OCI-LY7 (cell line): ENCODE results near the gene CKM. TPM values are rescaled to one million over a fixed set of nuclear protein-coding genes. Genes with fewer than 3 reads are reported as not detected.

Experiments used
- BruUV-seq: library from RNA; stranded (reverse); fragments of 400-500 nt; replicated peaks from 2 replicates; lab custom pipeline; 2021; lab: Mats Ljungman, UMichigan
- CTCF ChIA-PET: fragments of 300-600 bp; sonication (Branson Sonifier 250); formaldehyde crosslinking; loops from one replicate; lab custom pipeline; 2022; ENCODE audit warnings: antibody characterized with exemption; ENCODE audit not compliant: unreplicated experiment; lab: Charles Lee
- POLR2A ChIA-PET: fragments of 300-600 bp; sonication (Branson Sonifier 250); formaldehyde crosslinking; loops from one replicate; lab custom pipeline; 2022; ENCODE audit warnings: antibody characterized with exemption; lab: Charles Lee
- DNase-seq: peaks from one replicate; pipeline ENCODE4 v3.0.0-alpha.2; 2015; ENCODE audit warnings: low spot score
- H2AFZ ChIP-seq: fragments of 200-600 bp; sonication (generic), shearing (Covaris generic); 2 replicates; pipeline ENCODE4 v1.6.1; 2014; ENCODE audit warnings: mild to moderate bottlenecking, antibody characterized with exemption, low read length, moderate library complexity
- H3K27ac ChIP-seq: fragments of 200-600 bp; sonication (generic); 2 replicates; pipeline ENCODE4 v1.5.1; 2014; ENCODE audit warnings: mixed run types, low read depth, mild to moderate bottlenecking, moderate library complexity, low read length, inconsistent platforms; ENCODE audit not compliant: poor library complexity, severe bottlenecking
- H3K36me3 ChIP-seq: fragments of 200-600 bp; sonication (generic); 2 replicates; pipeline ENCODE4 v1.6.1; 2014; ENCODE audit warnings: mild to moderate bottlenecking, antibody characterized with exemption, low read length, moderate library complexity, mixed read lengths; ENCODE audit not compliant: insufficient read depth
- H3K4me1 ChIP-seq: fragments of 200-600 bp; sonication (generic); 2 replicates; pipeline ENCODE4 v1.5.1; 2014; ENCODE audit warnings: mild to moderate bottlenecking, low read length; ENCODE audit not compliant: insufficient read depth, poor library complexity, severe bottlenecking
- H3K4me2 ChIP-seq: fragments of 200-600 bp; sonication (generic); 2 replicates; pipeline ENCODE4 v1.6.1; 2014; ENCODE audit warnings: mild to moderate bottlenecking, low read length
- H3K4me3 ChIP-seq: fragments of 200-600 bp; sonication (generic); 2 replicates; pipeline ENCODE4 v1.5.1; 2014; ENCODE audit warnings: mild to moderate bottlenecking, low read depth, low read length; ENCODE audit not compliant: poor library complexity, severe bottlenecking
- H3K79me2 ChIP-seq: fragments of 200-600 bp; sonication (generic); 2 replicates; pipeline ENCODE4 v1.6.1; 2016; ENCODE audit warnings: low read depth, mild to moderate bottlenecking, low read length, moderate library complexity, mixed read lengths; ENCODE audit not compliant: insufficient read depth
- H3K9me2 ChIP-seq: fragments of 200-600 bp; sonication (generic); 2 replicates; pipeline ENCODE4 v1.6.1; 2016; ENCODE audit warnings: mild to moderate bottlenecking, low read length, mixed read lengths; ENCODE audit not compliant: insufficient read depth
- H3K9me3 ChIP-seq: fragments of 200-600 bp; sonication (generic); 2 replicates; pipeline ENCODE4 v1.6.1; 2014; ENCODE audit warnings: mild to moderate bottlenecking, mixed run types, low read length, mixed read lengths
- H4K20me1 ChIP-seq: fragments of 200-600 bp; sonication (generic); 2 replicates; pipeline ENCODE4 v1.6.1; 2014; ENCODE audit warnings: mild to moderate bottlenecking, antibody characterized with exemption, low read length, moderate library complexity, mixed read lengths; ENCODE audit not compliant: insufficient read depth
- EZH2phosphoT487 ChIP-seq: fragments of 200-600 bp; sonication (generic); IDR thresholded peaks from 2 replicates; pipeline ENCODE4 v1.6.1; 2018; ENCODE audit warnings: low read depth, borderline replicate concordance, mild to moderate bottlenecking, mixed run types, antibody characterized with exemption, low read length, moderate library complexity, mixed read lengths
- intact Hi-C: fragments of 100-400 bp; cut with micrococcal nuclease; formaldehyde crosslinking; loops from one replicate; pipeline ENCODE4 v1.10.0; 2022; ENCODE audit not compliant: unreplicated experiment
- total RNA-seq, 2 experiments: library from RNA; depleted of rRNA in 1 of 2; stranded (reverse); fragments of >200 nt in 1 of 2; shearing (Covaris generic) in 1 of 2; gene quantifications; 2 replicates each; pipeline ENCODE4 v1.2.3, GENCODE V29; 2014 to 2022
- TF ChIP-seq, protein P1 (sequence below): fragments of 200-600 bp; sonication (generic); conservative IDR thresholded peaks from 2 replicates; pipeline ENCODE4 v1.5.1; 2014; ENCODE audit warnings: mild to moderate bottlenecking, antibody characterized with exemption, low read length, moderate library complexity, mixed read lengths

The CKM gene
- total RNA-seq, 2 experiments from 2014 or later, result not detected

DNA sequence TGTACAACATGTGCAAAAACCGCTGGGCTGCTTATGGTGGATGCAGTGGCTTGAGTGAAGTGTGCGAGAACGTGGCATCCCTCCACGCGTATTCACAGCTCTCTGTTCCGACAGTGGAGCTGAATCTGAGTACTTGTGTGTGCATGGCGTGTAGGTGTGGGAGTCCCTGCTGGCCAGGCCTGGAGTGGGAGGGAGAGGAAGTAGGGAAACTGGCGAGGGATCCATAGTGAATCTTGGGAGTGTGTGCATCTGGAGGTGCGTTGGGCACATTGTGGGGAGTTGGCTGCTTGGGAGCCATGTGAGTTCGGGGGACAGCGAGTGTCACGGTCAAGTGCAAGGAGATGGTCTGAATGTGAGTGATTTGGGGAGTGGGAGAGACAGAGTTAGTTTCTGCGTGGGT lies 20.2 kb upstream of the CKM start:
- Histone ChIP-seq H3K79me2 (no peaks in the 10 kb centered on the region), H3K4me2 (no peak overlapping the region), H3K4me3 (no peak overlapping the region), H3K9me2 (no peaks in the 10 kb centered on the region), H3K36me3 (no peaks in the 10 kb centered on the region), H4K20me1 (no peaks in the 10 kb centered on the region), H2AFZ (no peak overlapping the region), H3K4me1 (peaks cover 8% of the 10 kb centered on the region), H3K9me3 (no peaks in the 10 kb centered on the region), H3K27ac (no peak overlapping the region)
- POLR2A ChIA-PET, result no interaction called here
- DNase-seq, result no peak
- CTCF ChIA-PET, result interaction anchor here (0.6 kb wide), 1 partner anchor 129 kb away, joined by 3 read pairs; no protein-coding TSS in a partner anchor
- no peak for TF ChIP-seq EZH2phosphoT487
- TF ChIP-seq, protein P1, sequence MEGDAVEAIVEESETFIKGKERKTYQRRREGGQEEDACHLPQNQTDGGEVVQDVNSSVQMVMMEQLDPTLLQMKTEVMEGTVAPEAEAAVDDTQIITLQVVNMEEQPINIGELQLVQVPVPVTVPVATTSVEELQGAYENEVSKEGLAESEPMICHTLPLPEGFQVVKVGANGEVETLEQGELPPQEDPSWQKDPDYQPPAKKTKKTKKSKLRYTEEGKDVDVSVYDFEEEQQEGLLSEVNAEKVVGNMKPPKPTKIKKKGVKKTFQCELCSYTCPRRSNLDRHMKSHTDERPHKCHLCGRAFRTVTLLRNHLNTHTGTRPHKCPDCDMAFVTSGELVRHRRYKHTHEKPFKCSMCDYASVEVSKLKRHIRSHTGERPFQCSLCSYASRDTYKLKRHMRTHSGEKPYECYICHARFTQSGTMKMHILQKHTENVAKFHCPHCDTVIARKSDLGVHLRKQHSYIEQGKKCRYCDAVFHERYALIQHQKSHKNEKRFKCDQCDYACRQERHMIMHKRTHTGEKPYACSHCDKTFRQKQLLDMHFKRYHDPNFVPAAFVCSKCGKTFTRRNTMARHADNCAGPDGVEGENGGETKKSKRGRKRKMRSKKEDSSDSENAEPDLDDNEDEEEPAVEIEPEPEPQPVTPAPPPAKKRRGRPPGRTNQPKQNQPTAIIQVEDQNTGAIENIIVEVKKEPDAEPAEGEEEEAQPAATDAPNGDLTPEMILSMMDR, result no peak
- no TSS peak for BruUV-seq
- intact Hi-C loops, result no loop called here

DNA sequence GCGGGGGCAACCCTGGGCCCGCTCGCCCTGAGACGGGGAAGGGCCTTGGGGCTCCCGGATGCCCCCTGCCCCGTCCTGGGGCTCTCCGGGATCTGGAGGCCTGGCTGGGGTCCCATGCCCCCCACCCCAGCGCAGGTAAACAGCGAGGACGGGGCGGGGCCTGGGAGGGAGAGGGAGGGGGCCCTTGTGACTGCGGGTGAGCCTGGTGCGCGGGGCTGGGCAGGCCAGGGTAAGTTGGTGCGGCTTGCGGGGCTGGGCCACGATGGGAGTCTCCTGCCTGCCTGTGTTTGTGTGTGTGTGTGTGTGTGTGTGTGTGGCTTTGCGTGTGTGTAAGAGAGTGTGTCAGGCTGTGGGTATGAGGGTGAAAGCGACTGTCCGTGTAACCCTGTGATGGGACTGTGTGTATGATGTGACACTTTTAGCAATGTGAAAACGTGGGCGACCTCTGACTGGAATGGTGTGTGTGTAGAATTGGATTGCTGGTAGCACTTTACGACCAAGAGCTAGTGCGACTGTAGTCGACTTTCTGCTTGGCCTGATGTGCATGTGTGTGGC lies 18.3 kb upstream of the CKM start:
- no peak overlapping the region for H2AFZ ChIP-seq
- peaks cover 8% of the 10 kb centered on the region for H3K4me1 ChIP-seq
- peak overlapping the region; percentile 56 for H3K4me3 ChIP-seq
- CTCF ChIA-PET, result no interaction called here
- BruUV-seq, result no TSS peak
- H4K20me1 ChIP-seq, result no peaks in the 10 kb centered on the region
- peak overlapping the region; percentile 58 for H3K4me2 ChIP-seq
- no peaks in the 10 kb centered on the region for H3K9me2 ChIP-seq
- no peaks in the 10 kb centered on the region for H3K79me2 ChIP-seq
- no peaks in the 10 kb centered on the region for H3K36me3 ChIP-seq
- H3K27ac ChIP-seq, result no peak overlapping the region
- DNase-seq, result no peak
- no peaks in the 10 kb centered on the region for H3K9me3 ChIP-seq
- POLR2A ChIA-PET, result no interaction called here
- TF ChIP-seq EZH2phosphoT487, result no peak
- TF ChIP-seq, protein P1, result no peak
- intact Hi-C loops, result no loop called here

- Histone ChIP-seq H3K4me1 (peaks cover 8% of the 10 kb centered on the region), H3K4me3 (peak within 1 kb of the TSS; percentile 56), H3K36me3 (no peaks in the 10 kb centered on the region), H4K20me1 (no peaks in the 10 kb centered on the region), H3K79me2 (no peaks in the 10 kb centered on the region), H3K4me2 (peak within 1 kb of the TSS; percentile 58), H2AFZ (no peak within 1 kb of the TSS), H3K27ac (no peak within 1 kb of the TSS), H3K9me2 (no peaks in the 10 kb centered on the region), H3K9me3 (no peaks in the 10 kb centered on the region)
- ChIA-PET CTCF (no interaction called here), POLR2A (no interaction called here)
- BruUV-seq, result no TSS peak
- intact Hi-C loops, result no loop called here
- no peak for TF ChIP-seq EZH2phosphoT487
- TF ChIP-seq, protein P1, result no peak
- peak; percentile 52 for DNase-seq
Observed at GRCh38 chr19:45340232-45340898, 17.7 kb upstream of the CKM start, which contains the start of gene KLC3. Gene KLC3 (plus strand): TSS chr19:45340750. CDS start chr19:45345542, 4,792 bp downstream.
